ENCODE data around the gene ETV5.
A peak's percentile ranks its signal among the peaks of the same experiment; 100 is the strongest.

Gene ETV5

DNA sequence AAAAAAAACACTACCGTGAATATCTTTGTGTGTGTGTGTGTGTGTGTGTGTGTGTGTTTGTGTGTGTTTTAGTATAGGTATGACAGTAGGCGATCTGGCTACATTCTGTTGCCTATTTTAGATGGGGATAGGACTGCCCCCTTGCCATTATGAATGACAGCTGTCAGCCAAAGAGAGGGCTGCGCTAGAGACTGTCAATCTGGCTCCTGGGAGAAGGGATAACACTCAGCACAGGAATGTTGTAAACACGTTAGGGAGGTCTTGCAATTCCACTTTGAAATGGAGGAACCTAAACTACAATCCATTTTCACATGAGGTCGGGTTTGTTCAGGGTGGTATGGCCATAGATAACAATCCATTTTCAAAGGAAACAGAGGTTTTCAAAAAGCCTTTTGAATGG, 14.1 kb upstream of the ETV5 start:
- no peak for DNase-seq (ENCODE audit: low read depth)

DNA sequence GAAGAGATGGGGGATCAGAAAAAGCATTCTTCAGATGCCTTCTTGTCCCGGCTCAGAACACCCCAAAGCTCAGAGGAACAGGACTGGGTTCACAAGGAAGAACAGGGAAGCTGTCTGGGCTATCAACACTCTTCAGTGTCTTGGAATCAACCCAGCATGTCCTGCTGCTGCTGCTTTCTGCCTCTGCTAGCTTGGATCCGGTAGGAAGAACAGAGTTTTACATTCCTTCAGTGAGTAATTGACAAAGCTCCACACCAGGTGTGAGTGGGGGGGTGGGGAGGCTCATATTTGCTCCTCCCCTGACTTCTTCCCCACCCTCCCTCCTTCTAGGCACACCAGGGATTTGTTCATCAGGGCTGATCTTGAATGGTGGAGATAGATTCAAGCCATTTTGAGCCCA, 13.1 kb upstream of the ETV5 start:
- no peak for DNase-seq (ENCODE audit: low read depth)

DNA sequence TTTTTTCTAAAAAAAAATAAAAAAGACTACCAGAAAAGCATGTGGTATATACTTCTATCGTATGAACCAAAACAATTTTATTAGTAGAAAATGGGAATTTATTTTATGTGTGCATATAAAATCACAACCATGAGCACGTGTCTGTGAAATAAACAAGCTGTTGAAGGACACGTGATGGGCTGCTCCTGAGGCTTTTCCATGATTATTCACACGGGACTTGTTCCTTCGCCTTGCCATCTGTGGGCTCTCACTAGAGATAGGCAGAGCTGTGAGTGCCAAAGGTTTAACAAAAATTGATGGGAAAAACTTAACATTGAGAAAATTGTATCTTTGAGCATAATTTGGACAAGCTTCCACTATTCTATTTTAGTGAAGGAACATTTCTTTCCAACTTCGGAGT, 12.4 kb upstream of the ETV5 start:
- DNase-seq (ENCODE audit: low read depth) = no peak

DNA sequence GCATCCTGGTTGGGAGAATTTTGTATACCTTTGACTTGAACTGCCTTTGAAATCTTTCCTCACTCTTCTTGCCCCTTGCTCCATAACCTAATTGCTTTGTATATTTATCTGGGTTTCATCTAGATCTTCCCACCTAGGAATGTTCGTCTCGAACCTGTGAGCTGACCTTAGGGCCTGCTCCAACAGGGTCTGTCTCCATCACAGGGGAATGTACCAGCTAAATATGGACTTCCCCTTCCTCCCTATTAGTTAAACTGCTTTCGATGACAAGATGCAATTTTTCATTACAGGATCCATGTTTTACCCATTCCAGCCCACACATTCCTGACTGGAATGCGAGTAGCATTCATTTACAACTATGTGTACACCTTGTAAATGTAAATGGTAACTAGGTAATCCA, 10.6 kb upstream of the ETV5 start:
- no peak for DNase-seq (ENCODE audit: low read depth)

DNA sequence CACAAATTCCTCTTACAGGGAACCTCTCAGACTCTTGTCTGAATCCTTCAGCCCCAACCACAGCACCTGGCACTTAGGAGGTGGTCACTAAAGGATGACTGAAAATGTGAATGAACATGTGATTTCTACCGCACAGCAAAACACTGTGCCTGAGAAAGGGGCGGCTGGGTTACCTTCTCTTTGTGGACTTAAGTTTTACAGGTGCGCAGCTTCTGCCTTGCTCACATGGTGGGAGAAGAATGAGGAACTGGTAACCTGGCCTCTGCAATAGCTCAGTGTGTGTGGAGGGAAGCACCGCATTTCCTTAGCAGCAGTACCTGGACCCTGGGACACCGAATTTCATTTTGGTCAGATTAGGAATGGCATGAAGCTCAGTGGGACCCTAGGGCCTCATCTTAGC, 9.8 kb upstream of the ETV5 start:
- DNase-seq (ENCODE audit: low read depth) = no peak

DNA sequence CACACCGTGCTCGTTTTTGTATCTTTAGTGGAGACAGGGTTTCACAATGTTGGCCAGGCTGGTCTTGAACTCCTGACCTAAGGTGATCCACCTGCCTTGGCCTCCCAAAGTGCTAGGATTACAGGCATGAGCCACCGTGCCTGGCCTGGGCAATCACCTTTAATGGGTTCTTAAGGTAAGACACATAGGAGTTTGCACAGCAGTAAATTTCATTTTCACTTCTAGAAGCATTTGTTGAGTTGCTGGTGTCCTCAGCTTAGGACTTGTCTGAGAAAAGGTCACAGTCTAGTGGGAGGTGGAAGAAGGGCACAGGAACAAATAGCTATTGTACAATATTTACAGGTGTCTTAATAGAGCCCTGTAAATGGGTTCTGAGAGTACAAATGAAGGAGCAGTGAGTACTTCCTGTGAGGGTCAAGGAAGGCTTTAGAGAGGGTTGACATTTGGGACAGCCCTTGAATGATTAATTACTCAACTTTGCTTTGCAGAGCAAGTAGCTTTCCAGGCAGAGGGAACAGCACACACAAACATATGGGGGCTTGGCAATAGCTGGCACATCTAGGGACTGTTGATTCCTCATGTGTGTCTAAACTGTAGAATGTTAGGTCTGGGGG, 8.7 kb upstream of the ETV5 start:
- no peak for DNase-seq (ENCODE audit: low read depth)

DNA sequence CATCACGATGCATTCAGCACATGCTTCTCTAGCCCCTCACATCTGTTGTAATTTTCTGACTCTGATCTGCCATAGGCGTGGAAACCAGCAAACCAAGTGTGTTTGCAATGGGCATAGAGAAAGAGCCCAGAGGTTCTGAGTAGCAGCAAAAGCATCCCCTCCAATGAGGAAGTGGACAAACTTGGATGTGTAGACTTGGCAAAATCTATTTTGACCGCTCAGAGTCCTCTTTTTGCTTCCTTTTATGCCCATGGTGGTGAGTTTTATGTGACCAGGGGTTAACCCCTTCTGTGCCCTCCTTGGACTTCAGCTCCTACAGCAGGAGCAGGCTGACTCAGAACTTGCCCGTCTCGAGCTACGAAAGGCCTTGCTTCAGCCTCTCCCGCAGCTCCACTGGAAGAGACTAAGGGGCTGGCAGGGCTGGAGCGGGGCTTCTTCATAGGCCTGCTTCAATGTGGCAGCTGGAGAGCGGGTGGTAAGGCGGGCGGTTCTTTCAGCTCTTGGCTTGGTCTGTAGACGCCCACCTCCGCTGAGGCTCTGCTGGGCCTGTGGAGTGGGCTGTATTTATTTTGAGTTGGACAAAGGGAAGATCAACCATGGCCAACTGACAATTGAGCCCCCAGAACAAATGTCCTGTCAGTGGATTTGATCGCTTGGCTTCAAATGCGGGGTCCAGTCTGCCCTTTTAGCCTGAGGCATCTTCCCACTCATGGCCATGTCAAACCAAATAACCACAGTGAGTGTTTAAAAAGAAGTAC, 6.5 kb upstream of the ETV5 start:
- no peak for DNase-seq (ENCODE audit: low read depth)

DNA sequence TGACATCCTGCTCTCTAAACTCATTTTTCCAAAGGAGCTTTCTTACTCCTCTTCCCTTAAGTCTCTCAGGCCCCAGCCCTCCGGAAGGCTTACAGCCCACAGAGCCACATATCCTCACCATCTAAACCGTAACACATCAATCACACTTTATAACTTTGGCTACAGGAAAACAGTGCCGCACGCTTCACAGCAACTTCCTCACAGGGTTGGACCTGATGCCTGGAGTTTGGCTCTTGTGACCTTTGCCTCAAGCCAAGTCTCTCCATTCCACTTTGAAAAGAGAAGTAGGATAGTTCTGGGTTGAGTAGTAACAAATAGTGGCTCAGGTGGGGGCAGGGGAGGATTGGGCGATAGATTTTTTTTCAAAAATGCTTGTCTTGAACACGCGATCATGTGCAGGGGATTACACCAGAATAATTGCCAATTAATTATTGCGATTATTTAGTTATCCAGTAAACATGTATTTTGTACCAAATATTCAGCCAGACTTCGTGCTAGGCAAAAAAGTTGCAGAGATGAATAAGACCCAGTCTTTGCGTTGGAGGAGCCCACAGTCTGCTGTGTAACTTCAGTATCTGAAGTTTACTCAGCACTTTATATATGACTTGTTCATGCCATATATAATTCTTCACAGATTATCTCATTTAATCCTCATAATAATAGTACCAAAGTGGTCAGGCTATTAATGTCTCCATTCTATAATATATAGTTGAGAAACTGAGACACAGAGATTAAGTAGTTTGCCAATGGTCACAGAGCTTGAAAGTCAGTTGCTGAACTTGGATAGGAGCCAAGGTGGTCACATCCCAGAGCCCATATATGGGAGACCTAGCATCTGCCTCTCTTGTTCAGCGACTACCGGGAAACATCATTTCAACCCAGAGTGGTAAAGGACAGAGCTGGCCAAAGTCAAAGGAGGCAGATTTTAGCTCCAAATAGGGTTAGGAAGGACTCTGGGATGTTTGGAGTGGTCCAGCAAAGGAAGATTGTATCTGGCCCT, 2.4 kb upstream of the ETV5 start:
- no peak for DNase-seq (ENCODE audit: low read depth)

DNA sequence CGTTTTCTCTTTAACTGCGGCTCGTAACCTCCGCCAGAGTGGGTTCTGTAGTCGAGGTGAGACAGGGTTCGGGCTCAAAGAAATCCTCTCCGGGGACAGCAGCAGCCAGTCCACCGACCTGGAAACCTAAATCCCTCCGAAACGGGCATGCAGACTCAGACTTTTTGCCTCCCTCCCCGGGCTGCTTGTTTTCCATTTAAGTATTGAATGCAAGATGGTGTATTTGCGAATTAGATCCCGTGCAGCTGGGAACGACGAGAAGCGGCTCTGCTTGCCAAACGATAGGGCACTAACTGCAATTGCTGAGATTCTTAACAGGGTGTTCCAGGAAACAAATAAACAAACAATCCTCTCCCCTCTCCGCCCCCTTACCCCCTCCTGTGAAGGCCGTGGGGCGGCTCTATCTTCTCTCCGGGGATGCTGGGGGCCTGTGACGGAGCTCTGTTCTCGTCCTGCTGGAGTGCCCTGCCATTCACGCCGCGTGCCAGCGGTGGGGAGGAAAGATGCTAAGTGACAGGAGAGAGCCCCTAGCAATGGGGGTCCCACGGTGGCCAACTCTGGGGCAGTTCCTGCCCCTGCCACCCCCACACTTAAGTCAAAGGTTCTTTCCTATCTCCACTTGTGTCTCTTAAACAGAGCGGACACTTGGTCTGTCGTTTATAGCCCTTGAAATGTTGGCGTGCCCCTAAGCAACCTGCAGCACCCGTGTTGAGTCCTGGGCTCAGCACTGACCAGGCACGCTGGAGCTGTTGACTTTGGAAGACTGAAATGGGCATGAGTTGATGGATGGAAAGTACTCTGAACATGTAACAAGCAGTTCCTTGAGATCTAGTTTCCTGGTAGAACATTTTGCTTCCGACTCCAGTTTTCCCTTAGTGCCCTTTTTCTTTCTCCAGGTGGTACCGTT, 1.3 kb upstream of the ETV5 start:
- DNase-seq (ENCODE audit: low read depth) = no peak

DNA sequence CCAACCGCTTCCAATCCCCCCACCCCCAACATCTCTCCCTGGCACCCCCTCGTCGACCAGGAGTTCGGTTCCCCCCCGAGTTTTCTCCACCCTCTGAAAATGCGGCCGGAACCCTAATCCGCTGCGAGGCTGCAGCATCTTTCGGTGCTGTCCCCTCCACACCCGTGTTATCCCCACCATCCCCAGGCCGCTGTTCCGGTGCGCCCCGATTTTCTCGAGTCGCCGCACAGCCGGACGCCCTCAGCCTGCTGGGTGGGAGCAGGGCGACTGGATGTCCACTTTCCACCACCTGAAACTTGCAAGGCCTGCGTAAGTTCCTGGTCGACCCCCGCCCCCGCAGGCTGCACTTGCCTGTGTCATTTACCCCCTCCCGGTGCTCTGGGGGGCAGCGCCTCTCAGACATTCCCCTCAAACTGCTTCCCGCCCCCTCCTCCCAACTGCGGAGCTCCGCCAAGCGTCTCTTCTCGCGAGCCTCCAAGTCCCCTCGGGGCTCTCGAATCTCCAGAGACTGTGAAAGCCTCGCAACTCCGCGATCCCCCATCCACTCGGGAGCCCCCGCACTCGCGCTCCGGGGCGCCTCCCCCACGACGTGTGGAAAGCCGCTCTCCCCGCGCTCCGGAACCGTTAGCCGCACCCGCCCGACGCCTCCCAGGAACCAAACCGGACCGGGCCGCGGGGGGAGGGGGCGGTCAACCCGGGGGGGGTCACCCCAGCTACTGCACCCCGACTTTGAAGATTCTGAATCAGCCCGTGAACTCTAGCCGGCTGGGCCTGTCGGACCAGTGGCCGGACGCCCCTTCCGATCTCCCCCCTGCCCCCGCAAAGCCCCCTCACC, 566 bp downstream of the ETV5 start:
- DNase-seq (ENCODE audit: low read depth) = no peak

DNA sequence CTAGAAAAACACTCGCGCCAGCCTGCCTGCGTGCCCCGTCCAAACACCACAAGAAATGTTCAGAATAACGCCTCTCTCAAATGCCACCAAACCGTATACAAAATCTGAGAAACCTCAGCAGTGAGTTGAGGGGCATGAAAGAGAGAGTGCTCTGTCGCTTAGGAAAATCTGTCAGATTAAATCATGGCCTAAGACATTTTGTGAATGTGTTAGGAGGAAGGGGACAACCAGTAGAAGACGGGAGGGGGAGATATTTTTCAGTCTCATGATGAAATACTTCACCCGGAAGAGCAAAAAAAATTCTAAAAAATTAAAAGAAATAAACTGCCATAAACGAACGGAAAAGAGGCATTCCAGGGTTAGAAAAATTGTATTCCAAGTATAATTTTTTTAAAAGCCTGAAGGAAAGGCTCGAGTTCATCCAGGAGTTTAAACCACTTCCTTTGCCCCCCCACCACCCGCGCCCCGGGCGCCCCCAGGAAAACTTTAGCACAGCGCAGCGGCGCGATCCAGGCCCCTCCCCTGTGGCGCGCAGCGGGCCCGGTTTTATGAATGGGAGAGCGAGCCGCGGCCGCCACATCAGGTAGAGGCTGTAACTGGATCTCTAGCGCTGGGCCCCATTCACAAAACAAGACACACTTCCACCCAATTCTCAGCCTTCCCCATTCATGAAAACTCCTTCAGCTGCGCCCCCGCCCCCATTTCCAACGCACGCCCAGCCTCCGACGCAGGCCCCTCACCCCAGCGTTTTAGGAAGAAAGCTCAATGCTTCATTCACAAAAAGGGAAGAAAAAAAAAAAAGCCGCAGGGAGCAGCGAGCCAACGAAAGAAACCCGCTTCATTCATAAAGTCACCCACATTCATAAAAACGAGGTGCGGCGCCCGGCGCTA, 1.4 kb downstream of the ETV5 start:
- DNase-seq (ENCODE audit: low read depth) = peak; percentile 15

DNA sequence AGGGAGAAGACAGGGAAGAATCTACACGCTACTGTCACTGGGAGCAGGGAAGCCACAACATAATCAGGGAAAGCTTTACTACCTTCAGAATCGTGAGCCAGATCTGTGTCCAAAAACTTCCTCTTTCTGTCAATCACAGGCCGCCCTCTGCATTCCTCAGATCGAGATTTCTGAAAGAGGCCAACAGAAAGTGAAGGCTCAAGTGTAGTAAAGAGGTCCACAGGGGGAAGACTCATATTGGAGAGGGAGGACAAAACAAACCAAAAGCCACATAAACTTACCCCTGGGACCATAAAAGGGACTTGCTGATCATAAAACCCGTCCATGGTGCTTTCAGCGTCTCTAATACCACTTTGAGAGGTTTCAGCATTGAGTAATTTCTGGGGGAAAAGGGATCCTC, 3.3 kb downstream of the ETV5 start:
- DNase-seq (ENCODE audit: low read depth) = no peak

DNA sequence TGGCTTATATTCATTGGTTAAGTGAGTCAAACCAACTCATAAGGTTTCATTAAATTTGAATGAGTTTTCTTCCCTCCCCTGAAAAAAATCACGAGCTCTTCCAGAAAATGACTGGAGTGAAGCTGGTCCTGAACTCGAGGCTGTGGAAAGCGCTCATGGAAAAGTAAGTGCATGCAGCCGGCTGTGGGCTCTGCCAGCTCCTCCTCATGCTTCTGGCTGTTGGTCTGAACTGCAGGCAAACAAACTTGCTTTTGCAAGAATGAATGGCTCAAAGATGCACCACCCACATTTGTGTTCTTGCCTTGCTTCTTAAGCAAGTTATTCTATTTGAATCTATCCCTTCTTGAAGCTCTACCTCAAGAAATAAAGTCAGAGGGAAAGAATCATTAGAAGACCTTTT, 6.2 kb downstream of the ETV5 start:
- no peak for DNase-seq (ENCODE audit: low read depth)

DNA sequence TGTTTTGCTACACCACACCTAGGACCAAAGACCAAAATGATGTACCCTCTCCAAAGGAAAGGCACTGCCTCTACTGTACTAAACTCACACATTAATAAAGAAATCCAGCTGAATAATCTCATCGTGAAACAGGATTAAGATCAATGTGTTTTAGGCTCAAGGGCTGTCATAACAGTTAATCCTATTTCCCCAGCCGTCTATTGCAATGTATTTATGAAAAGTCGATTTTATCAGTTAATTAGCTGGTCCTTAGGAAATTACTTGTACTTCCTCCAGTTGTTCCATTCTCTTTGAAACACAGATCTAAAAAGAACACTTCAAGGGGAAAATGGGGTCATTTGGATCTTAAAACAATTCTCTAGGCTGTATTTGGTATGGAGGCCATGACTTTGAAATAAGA, 8.5 kb downstream of the ETV5 start:
- DNase-seq (ENCODE audit: low read depth) = no peak

DNA sequence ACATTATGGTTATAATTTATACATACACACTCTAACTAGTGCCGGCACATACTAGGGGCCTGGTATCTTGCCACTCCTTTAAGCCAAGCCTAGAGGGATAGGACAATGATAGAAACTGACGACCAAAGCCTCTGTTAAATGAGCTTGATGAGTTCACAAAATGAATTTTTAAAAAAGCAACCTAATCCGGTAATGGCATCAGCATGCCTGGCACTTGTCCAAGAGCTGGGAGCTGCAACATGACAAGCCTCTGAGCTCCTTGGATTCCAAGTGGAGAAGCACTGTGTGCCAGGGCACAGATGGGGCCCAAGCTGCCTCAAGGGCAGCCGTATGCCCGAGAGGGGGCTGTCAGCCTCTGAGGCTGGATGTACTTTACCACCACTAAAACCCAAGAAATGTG, 9.7 kb downstream of the ETV5 start:
- DNase-seq (ENCODE audit: low read depth) = no peak

DNA sequence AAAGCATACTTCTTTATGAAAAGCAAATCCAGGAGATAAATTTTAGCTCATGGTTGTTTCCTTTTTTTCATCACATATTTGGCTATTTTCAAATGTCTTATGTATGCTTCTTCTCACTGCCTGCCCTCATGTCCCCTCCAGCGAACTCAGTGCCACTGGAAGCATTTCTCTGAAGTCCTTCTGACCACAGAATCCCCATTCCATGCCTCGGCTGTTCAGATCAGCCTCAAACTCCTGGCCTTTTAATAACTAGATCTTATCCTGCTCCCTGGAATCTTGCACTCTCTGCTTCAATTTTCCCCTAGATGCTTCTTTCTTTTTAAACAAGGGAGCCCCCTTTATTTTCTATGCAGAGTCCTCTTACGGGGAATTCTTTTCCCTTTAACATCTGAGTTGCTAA, 10.1 kb downstream of the ETV5 start:
- DNase-seq (ENCODE audit: low read depth) = no peak

DNA sequence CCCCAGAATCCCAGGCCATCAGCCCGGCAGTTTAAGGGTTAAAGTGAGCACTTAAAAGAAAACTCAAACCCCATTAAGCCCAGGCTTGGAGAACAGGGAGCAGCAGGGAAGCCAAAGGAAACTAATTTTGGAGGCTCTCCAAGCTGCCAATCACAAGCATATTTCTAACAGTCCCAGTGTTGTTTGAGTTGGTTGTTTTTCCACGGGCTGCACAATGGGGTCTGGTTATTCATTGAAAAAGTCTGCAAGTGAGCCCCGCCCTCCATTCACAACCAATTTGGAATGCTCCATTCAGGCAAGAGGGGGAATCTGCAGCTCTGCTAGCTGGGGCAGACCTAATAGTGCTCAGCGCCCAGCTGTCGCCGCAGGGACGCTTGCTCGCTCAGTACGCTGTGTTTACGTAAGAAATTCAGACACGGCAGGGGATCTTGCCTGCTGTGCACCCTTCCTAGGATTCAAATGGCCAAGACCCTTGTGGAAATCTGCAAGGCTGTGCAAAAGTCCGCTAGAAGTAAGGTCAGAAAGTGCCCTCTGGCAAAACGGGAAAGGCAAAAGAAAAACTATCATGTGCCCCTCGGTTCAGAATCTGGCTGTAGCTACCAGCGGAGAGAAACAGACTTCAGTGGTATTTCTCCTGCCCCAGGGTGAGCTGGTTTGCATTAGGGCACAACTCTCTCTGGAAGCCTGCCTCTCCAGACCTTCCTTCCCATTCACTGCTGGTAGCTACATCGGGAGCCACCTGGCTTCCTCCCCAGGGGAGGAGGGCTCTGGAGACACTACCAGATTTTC, 11.0 kb downstream of the ETV5 start:
- DNase-seq (ENCODE audit: low read depth) = no peak

DNA sequence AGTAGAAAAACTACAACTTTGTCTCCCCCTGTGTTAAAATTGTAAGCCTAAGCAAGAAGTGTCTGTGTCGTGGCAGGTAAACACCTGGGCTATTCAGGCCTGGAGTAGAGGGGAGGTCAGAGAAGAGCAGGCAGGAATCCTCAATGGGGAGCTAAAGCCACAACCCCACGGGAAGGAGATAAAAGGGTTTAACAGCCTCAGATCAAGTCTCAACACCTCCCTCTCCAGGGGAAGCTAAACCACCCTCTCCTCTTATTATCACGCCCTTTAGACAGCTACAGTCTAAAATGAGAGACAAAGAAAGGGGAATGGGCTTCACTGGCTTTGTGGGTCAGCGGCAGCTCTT, 11.6 kb downstream of the ETV5 start:
- no peak for DNase-seq (ENCODE audit: low read depth)

DNA sequence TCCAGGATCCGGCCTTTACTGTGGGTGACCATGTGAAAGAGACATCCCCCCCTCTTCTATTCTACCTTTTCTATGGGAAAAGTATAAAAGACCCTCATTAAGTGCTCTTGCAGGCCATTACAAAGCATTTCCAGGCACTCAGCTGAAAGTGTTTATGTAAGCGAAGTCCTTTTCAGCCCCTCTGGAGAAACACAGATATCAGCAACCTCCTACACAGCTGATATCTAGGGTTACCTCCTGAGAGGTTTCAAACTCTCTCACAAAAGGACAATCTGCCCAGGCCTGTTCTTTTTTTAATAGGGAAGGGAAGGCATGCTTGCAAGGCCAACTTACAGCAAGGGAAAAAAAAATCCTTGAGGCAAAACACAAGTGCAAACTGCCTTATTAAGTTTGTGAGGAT, 12.6 kb downstream of the ETV5 start:
- DNase-seq (ENCODE audit: low read depth) = no peak

Data from stimulated activated CD8-positive, alpha-beta memory T cell treated with anti-CD3 and anti-CD28 coated beads, Interleukin-12 subunit alpha, Interleukin-12 subunit beta, amount 100 ng/mL, for 1 hour (primary cell).